Ramos (cell line): ENCODE measurements around the gene NIPBL.
"Not testable (repeated sequence)": the region's sequence is repeated elsewhere in the genome, so short reads cannot be mapped to it uniquely, and the experiment has no call there.

ENCODE experiments used
- in situ Hi-C: fragments of 300-500 bp; cut with MboI; formaldehyde crosslinking; loops from one replicate; pipeline ENCODE4 v1.14.3; 2022; ENCODE audit warnings: low sequenced_read_pairs; ENCODE audit not compliant: unreplicated experiment

The NIPBL gene, protein sequence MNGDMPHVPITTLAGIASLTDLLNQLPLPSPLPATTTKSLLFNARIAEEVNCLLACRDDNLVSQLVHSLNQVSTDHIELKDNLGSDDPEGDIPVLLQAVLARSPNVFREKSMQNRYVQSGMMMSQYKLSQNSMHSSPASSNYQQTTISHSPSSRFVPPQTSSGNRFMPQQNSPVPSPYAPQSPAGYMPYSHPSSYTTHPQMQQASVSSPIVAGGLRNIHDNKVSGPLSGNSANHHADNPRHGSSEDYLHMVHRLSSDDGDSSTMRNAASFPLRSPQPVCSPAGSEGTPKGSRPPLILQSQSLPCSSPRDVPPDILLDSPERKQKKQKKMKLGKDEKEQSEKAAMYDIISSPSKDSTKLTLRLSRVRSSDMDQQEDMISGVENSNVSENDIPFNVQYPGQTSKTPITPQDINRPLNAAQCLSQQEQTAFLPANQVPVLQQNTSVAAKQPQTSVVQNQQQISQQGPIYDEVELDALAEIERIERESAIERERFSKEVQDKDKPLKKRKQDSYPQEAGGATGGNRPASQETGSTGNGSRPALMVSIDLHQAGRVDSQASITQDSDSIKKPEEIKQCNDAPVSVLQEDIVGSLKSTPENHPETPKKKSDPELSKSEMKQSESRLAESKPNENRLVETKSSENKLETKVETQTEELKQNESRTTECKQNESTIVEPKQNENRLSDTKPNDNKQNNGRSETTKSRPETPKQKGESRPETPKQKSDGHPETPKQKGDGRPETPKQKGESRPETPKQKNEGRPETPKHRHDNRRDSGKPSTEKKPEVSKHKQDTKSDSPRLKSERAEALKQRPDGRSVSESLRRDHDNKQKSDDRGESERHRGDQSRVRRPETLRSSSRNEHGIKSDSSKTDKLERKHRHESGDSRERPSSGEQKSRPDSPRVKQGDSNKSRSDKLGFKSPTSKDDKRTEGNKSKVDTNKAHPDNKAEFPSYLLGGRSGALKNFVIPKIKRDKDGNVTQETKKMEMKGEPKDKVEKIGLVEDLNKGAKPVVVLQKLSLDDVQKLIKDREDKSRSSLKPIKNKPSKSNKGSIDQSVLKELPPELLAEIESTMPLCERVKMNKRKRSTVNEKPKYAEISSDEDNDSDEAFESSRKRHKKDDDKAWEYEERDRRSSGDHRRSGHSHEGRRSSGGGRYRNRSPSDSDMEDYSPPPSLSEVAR (N-terminal part only)

DNA sequence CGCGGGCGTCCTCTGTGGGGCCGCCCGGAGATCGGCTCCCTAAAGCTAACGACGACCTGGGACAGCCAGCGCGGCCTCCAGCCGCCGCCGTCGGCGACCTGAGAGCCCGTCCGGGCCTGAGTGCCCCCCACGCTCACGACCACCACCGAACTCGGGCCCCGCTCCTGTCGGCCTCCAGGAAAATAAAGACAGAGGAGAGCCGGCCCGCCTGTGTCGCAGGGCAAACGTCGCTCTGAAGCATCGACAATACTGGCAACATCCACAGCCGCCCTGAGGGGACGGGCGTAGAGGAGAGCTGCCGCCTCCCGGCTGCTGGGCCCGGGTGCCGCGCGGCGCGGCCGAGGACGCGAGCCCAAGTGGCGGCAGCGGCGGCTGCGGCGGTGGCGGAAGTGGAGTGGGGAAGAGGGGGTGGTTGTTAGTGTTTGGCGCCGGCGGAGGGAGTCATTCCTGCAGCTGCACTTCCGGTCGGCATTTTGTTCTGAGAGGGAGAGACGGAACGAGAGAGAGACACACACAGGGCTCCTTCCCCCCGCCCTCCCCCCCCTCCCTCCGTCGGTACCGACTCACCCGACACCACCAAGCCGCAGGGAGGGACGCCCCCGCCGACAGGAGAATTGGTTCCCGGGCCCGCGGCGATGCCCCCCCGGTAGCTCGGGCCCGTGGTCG lies at the start of gene NIPBL:
Gene NIPBL (plus strand): TSS at position 471 of the 666 bp plus-strand sequence. CDS start 76,928 bp downstream, outside the sequence.
- in situ Hi-C loops = loop anchor here (10.0 kb wide), 1 partner anchor 142 kb away; no protein-coding TSS in a partner anchor

DNA sequence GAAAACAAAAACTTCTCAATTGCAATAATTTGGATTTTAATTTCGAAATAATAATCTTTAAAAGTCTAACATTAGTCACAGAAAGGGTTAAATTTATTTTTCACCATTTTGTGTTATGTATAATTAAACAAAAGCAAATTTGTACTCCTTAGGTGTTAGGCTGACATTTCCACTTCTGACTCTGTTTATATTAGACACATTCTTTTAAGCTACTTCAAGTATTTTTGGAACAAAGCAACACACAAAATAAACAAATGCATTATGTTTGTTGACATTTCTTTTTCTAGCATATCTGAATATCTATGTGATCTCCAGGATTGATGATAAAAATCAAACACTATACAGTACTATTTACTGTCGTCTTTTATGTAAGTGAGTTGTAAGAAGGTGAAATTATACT lies 44.3 kb upstream of the NIPBL start:
- in situ Hi-C loops = no loop called here

DNA sequence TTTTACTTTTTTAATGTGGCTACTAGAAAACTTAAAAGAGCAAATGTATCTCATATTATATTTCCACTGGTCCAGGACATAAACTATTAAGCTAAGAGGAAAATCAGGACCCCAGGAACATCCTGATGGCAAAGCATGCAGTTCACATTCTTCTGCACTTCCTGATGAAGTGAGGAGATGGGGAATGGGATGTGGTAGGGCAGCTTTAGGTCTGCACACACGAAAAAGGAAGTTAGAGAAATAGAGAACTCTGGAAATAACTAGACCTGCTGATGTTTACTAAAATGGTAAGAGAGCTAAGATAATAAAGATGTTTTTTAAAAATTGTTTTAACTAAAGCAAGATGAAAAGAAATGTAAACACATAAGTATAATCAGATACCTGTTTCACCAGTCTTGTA lies 39.7 kb upstream of the NIPBL start:
- in situ Hi-C loops = no loop called here

DNA sequence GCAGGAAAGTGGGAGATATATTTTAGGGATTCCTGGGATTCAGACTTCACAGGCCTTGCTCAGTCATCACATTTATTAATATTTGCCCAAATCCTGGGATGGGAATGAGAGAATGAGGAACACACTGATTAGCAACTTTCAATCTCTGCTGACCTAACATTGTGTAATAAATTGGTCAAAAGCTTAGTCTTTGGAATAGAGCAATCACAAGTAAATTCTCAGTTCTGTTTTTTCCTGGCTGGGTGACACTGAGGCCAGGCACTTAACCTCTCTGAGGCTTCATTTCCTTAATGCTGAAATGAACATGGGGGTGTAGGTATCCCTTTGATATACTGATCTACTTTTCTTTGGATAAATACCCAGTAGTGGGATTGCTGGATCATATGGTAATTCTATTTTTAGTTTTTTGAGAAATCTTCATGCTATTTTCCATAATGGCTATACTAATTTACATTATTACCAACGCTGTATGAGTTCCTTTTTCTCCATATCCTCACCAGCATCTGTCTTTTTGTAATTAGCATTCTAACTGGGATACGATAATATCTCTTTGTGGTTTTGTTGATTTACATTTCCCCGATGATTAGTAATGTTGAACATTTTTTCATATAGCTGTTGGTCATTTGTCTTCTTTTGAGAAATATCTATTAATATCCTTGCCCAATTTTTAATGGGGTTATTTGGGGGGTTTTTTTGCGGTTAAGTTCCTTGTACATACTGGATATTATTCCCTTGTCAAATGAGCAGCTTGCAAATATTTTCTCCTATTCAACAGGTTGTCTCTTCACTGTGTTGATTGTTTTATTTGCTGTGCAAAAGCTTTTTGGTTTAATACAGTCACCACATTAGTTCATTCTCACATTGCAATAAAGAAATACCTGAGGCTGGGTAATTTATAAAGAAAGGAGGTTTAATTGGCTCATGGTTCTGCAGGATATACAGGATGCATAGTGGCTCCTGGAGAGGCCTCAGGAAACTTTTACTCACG lies 36.8 kb upstream of the NIPBL start:
- in situ Hi-C loops = no loop called here

DNA sequence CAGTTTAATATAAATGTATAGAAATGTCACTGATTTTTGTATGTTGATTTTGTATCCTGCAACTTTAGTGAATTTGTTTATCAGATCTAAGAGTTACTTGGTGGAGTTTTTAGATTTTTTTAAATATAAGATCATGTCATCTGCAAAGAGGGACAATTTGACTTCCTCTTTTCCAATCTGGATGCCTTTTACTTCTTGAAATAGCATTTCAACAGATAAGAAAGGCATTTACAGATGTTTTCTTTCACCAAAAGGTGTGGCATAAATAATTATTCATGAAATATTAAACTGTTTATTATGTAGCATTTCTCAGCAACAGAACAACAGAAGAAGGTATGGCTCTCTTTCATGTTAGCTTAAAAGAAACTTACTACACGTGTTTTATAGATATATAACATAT lies 34.9 kb upstream of the NIPBL start:
- in situ Hi-C loops = no loop called here

DNA sequence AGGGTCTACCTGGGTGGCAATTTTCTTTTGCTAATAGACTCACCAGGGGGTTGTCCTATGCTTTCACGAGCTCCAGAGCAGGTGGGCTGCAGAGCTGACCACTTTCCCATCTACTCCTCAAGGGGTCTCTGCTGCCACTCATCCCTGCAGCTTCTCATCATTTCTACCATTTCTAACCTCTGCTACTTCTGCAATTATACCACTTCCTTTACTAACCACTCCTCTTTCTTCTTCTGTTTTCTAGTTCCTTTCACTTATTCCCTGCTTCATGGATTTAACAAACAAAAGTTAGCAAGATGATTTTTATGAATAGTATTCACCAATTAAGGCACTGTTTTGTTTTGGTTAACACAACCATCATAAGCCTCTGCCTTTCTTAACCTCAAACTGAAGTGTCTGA lies 34.5 kb upstream of the NIPBL start:
- in situ Hi-C loops = no loop called here

DNA sequence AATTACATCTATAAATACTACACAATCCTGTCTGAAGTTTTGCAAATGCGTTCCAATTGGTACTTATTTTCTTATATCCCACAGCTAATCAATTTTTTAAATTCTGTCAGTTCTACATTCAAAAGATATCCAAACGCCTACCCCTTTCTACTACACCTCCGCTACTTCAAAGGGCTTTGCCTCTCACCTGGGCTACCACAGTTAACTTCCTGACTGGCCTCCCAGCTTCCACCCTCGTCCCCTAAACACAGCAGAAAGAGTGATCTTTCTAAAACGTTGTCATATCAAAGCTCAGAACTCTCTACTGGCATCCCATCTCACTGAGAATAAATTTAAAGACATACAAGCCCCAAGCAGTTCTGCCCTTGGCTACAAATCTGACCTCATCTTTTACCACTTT lies 32.3 kb upstream of the NIPBL start:
- in situ Hi-C loops = no loop called here

DNA sequence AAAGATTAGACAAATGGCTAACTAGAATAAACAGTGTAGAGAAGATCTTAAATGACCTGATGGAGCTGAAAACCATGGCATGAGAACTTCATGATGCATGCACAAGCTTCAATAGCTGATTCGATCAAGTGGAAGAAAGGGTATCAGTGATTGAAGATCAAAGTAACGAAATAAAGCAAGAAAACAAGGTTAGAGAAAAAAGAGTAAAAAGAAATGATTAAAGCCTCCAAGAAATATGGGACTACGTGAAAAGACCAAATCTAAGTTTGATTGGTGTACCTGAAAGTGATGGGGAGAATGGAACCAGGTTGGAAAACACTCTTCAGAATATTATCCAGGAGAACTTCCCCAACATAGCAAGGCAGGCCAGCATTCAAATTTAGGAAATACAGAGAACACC lies 28.0 kb upstream of the NIPBL start:
- in situ Hi-C loops = not testable (repeated sequence)

DNA sequence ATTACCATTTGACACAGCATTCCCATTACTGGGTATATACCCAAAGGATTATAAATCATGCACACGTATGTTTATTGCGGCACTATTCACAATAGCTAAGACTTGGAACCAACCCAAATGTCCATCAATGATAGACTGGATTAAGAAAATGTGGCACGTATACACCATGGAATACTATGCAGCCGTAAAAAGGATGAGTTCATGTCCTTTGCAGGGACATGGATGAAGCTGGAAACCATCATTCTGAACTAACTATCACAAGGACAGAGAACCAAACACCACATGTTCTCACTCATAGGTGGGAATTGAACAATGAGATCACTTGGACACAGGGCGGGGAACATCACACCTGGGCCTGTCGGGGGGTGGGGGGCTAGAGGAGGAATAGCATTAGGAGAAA lies 23.7 kb upstream of the NIPBL start:
- in situ Hi-C loops = not testable (repeated sequence)

DNA sequence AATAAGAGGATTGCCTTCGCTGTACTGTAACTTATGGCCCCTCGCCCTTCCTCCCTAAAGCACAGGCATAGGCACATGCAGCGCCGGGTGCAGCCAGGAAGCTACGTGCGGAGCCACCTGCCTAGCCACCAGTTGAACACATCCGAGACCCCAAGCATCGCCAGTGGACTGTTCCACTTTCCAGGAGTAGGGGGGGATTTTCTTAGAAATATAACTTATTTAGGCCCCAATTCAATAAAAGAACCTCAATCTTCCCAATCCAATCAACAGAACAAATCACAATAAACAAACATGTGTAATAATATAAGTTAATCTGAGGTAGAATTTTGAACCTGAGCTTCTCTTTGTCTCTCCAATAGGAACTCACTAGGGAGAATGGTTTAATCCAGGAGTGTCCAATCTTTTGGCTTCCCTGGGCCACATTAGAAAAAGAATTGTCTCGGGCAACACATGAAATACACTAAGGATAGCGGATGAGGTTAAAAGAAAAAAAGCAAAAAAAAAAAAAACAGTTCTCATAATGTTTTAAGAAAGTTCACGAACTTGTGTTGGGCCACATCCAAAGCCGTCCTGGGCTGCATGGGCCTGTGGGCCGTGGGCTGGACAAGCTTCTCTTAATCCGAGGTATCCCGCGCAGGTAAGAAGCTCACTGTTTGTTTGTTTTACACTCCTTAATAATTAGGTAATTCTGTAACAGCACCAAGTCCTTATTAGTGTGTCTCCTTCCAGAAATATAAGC lies 22.0 kb upstream of the NIPBL start:
- in situ Hi-C loops = no loop called here

DNA sequence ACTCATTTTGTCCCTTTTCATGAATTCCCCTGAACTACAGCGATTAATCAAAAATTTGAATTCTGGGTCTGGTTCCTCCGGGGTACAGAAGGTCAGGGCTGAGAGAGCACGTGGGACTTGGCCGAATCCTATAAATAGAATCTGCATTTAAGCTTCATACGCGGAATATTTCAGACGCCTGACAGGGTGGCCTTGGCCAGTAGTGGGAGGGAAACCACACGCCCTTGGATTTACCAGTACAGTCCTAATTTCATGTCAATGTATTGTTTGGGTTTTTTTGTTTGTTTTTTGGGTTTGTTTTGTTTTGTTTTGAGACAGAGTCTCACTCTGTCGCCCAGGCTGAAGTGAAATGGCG lies 21.5 kb upstream of the NIPBL start:
- in situ Hi-C loops = no loop called here

DNA sequence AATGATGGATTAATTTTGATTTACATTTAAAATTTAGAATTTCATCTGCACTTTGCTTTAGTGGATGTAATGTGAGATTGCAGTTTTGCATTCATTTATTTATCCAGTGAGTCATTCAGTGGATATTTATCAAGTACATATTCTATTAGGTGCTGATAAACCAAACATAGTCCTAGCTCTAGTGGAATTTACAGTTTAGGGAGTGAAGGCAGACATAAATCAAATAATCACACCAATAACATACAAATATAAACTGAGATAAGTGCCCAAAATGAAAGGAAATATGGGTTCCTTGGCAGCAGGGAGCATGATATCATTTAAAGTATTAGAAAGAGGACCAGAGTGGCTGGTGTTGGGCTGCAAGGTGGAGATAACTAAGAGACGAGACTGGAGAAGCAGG lies 14.7 kb upstream of the NIPBL start:
- in situ Hi-C loops = no loop called here

DNA sequence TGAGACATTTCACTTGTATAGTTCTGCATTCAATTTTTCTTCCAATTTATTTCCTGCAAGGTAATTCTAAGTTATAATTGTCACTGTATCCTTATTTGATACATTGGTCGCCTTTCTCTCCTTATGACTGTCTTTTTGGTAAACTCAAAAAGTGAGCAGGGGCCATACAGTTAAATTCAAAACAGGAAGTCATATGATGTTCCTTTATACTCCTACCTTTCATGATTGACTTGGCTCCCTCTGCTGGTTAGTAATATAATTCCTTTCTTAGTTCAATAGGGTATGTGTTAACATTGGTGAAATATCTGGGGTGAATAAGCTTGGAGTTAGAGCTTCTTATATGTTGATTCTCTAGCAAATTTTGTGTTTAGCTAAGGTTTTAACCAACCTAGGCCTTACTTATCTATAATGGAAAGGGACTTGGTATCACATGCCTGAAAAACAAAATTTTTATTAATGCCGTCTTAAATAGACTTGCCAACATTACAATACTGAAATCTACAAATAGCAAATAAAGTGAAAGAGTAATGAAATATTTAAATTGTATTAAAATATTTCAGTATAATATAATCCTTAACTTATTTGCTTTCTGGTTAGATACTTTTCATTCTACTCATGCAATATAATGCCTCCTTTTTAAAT lies 6.0 kb upstream of the NIPBL start:
- in situ Hi-C loops = loop anchor here (10.0 kb wide), 1 partner anchor 136 kb away; no protein-coding TSS in a partner anchor

DNA sequence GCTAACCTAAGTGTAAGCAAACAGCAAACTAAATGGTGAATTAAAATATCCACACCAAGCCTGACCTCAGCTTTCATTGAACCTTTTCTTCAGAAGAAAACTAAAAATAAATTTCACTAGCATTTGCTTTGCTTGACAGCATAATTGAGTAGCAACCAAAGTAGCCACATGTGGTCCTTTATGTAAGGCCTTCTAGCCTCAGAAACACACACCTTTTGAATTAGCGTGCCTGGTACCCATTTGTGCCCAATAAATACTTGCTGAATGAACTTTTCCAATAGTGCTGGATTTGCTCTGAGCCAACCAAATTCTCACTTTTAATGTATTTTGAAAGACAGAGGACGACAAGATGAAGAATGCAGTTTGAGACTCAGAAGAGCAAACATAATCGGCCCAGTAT lies 2.1 kb upstream of the NIPBL start:
- in situ Hi-C loops = loop anchor here (10.0 kb wide), 1 partner anchor 140 kb away; no protein-coding TSS in a partner anchor

DNA sequence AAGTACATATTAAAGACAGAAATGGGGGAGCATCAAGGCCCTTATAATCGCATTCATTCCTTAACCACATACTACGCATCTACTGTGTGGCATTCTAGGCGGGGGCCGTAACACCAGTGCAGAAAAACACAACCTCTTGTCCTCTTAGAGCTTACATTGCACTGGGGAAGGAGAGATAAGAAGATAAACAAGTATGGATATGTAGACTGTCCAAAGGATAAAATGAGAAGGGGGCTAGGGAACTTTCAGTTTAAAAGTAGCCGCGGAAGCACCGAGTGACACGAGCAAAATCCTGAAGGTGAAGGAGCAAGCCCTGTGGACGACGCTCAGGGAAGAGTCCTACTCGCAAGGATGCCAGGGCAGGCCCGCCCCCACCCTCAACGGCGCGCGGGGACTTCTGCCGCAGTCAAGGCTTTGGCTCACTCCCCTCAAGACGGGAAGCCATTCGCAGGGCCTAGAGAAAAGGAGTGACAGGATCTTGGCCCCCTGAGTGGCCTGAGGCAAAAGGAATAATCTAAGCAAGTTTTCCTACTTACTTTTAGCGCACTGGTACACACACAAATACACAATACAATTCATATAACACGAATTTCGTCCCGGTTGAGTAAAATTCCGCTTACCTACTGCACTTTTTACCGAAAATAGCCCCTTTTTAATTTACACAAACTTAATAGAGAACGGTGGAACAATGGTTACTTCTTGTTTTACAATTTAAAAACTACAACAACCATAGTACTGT lies 1.3 kb upstream of the NIPBL start:
- in situ Hi-C loops = loop anchor here (10.0 kb wide), 1 partner anchor 140 kb away; no protein-coding TSS in a partner anchor

DNA sequence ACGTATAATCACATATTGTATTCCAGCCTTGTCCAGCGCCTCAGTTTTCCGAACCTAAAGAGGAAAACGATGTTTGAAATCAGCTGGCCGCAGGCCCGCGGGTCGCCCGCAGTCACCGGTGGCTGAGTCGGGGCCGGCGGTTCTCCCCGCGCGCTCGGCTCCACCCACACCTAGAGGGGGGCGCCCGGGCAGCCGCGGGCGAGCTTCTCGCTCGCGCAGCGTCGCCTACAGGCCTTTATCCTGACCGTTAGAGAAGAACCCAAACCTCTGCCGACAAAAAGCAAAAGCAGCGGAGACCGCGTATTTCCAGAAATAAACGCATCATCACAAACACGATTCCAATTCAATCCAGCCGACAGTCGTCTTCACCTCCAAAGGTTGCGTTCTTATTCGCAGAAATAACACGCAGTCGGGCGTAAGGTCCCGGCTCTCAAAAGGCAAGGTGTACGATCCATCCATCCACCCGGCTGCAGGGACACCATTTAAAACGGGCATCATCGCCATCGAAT lies 725 bp upstream of the NIPBL start:
- in situ Hi-C loops = loop anchor here (10.0 kb wide), 1 partner anchor 141 kb away; no protein-coding TSS in a partner anchor
